HepG2 (cell line): ENCODE data around the gene BBLN. TPM values are rescaled to one million over a fixed set of nuclear protein-coding genes. Genes with fewer than 3 reads are reported as not detected.
A peak's percentile ranks its signal among the peaks of the same experiment; 100 is the strongest.

Source experiments
- ATAC-seq: fragments of 200-7000 bp; cut with Tn5 transposase; 3 replicates; pipeline ENCODE4 v1.9.1; 2020; ENCODE audit warnings: mild to moderate bottlenecking, moderate library complexity
- BruUV-seq: library from RNA; stranded (reverse); fragments of 400-500 nt; replicated peaks from 2 replicates; lab custom pipeline; 2021; lab: Mats Ljungman, UMichigan
- CTCF ChIA-PET: fragments of 300-600 bp; formaldehyde crosslinking; extraction: SDS; loops from one replicate; lab custom pipeline; 2021; ENCODE audit warnings: low total read pairs, inconsistent platforms, low intra/inter-chr PET ratio; lab: Yijun Ruan, JAX
- POLR2A ChIA-PET: fragments of 350-600 bp; sonication (Branson Sonifier 250); formaldehyde crosslinking; loops from one replicate; lab custom pipeline; 2020; ENCODE audit warnings: antibody characterized with exemption, inconsistent platforms; lab: Yijun Ruan, JAX
- DNase-seq: peaks from one replicate; pipeline ENCODE4 v3.0.0-alpha.2; 2015; ENCODE audit warnings: low spot score
- FAIRE-seq: peaks from 3 replicates; lab custom pipeline; 2011; peaks lifted over from hg19 to GRCh38; lab: Jason Lieb, UNC
- H2AFZ ChIP-seq: one replicate; pipeline ENCODE4 v1.6.1; 2011; ENCODE audit warnings: low read length, inconsistent platforms
- H3K27ac ChIP-seq: fragments of 300-600 bp; 3 replicates; pipeline ENCODE4 v1.8.0; 2011; ENCODE audit warnings: mixed run types, mild to moderate bottlenecking, mixed read lengths, low read length, inconsistent platforms; ENCODE audit not compliant: insufficient read depth; ENCODE audit errors: extremely low read length
- H3K27me3 ChIP-seq, 2 experiments: fragments of 200-600 bp in 1 of 2; 2 replicates in 1 of 2; 3 replicates in 1 of 2; pipeline versions ENCODE4 v1.6.0 to v1.8.0; 2011; ENCODE audit warnings: low read length in 2 of 2, mild to moderate bottlenecking in 2 of 2, moderate library complexity in 2 of 2, inconsistent platforms in 1 of 2; ENCODE audit not compliant: insufficient read depth in 2 of 2, control insufficient read depth in 1 of 2
- H3K36me3 ChIP-seq, 2 experiments: fragments of 200-600 bp in 1 of 2; replicated peaks in 1 of 2; 2 replicates in 1 of 2; 3 replicates in 1 of 2; pipeline versions ENCODE4 v1.5.1 to v1.8.0; 2011; ENCODE audit warnings: low read length in 2 of 2, inconsistent platforms in 1 of 2; ENCODE audit not compliant: insufficient read depth in 2 of 2, control insufficient read depth in 1 of 2
- H3K4me1 ChIP-seq: 2 replicates; pipeline ENCODE4 v1.5.1; 2012; ENCODE audit warnings: low read length, inconsistent platforms; ENCODE audit not compliant: insufficient read depth
- H3K4me2 ChIP-seq: 2 replicates; pipeline ENCODE4 v1.6.0; 2011; ENCODE audit warnings: low read depth, low read length, inconsistent platforms
- H3K4me3 ChIP-seq, 3 experiments: fragments of 200-600 bp in 1 of 3; sonication (generic), shearing (Covaris generic) in 1 of 3; replicated peaks in 1 of 3; 2 replicates each; pipeline ENCODE4 v1.5.1; 2011 to 2016; ENCODE audit warnings: low read length in 3 of 3, inconsistent platforms in 2 of 3, low read depth in 2 of 3, mild to moderate bottlenecking in 2 of 3, control low read depth in 1 of 3, mixed read lengths in 1 of 3; ENCODE audit not compliant: insufficient read depth in 1 of 3
- H3K79me2 ChIP-seq: one replicate; pipeline ENCODE4 v1.6.1; 2011; ENCODE audit warnings: low read length, inconsistent platforms; ENCODE audit not compliant: insufficient read depth
- H3K9ac ChIP-seq: 2 replicates; pipeline ENCODE4 v1.6.0; 2011; ENCODE audit warnings: mild to moderate bottlenecking, low read depth, low read length, inconsistent platforms; ENCODE audit not compliant: insufficient read depth
- H3K9me3 ChIP-seq: 2 replicates; pipeline ENCODE4 v1.5.1; 2012; ENCODE audit warnings: mild to moderate bottlenecking, low read length
- H4K20me1 ChIP-seq: 2 replicates; pipeline ENCODE4 v1.6.0; 2011; ENCODE audit warnings: inconsistent platforms, mild to moderate bottlenecking, low read length, moderate library complexity; ENCODE audit not compliant: insufficient read depth
- AGO2 ChIP-seq: fragments of 200-400 bp; formaldehyde crosslinking; optimal IDR thresholded peaks from 2 replicates; pipeline ENCODE3; 2017; ENCODE audit warnings: mild to moderate bottlenecking, low read depth, low read length, moderate library complexity
- ATF7-NPFF ChIP-seq: sonication (generic); formaldehyde crosslinking; IDR thresholded peaks from 2 replicates; pipeline ENCODE4 v1.8.1; 2023; ENCODE audit warnings: mild to moderate bottlenecking, low read depth, missing genetic modification reagents, moderate library complexity
- HMGA1 ChIP-seq: sonication (generic); formaldehyde crosslinking; conservative IDR thresholded peaks from 2 replicates; pipeline ENCODE4 v1.4.0; 2020; ENCODE audit warnings: missing genetic modification reagents
- IRF2 ChIP-seq: IDR thresholded peaks from 2 replicates; pipeline ENCODE4 v1.6.1; 2018; ENCODE audit warnings: missing genetic modification reagents, missing compliant biosample characterization
- MEF2D ChIP-seq: sonication (generic); formaldehyde crosslinking; IDR thresholded peaks from 2 replicates; pipeline ENCODE4 v1.5.1; 2020; ENCODE audit warnings: mild to moderate bottlenecking, missing genetic modification reagents
- NR2F2 ChIP-seq: IDR thresholded peaks from 2 replicates; pipeline ENCODE4 v1.6.1; 2012; ENCODE audit warnings: low read depth, inconsistent platforms, borderline replicate concordance
- SP140L ChIP-seq: sonication (generic); formaldehyde crosslinking; IDR thresholded peaks from 2 replicates; pipeline ENCODE4 v1.4.0; 2020; ENCODE audit warnings: missing genetic modification reagents, borderline replicate concordance
- SYNCRIP ChIP-seq: fragments of 200-400 bp; formaldehyde crosslinking; IDR thresholded peaks from 2 replicates; pipeline ENCODE4 v1.6.1; 2018; ENCODE audit warnings: mild to moderate bottlenecking, low read depth, low read length; ENCODE audit not compliant: insufficient read depth
- TBP ChIP-seq: sonication (generic); formaldehyde crosslinking; IDR thresholded peaks from 2 replicates; pipeline ENCODE4 v1.5.0; 2020; ENCODE audit warnings: missing genetic modification reagents
- THYN1 ChIP-seq: sonication (generic); formaldehyde crosslinking; IDR thresholded peaks from 2 replicates; pipeline ENCODE4 v1.8.1; 2023; ENCODE audit warnings: low read depth, mild to moderate bottlenecking, moderate library complexity, missing genetic modification reagents, borderline replicate concordance
- ZFP41 ChIP-seq: sonication (generic); formaldehyde crosslinking; IDR thresholded peaks from 2 replicates; pipeline ENCODE4 v1.4.0; 2020; ENCODE audit warnings: mild to moderate bottlenecking, missing genetic modification reagents, borderline replicate concordance
- ZGPAT ChIP-seq: IDR thresholded peaks from 2 replicates; pipeline ENCODE4 v1.6.1; 2016; ENCODE audit warnings: mild to moderate bottlenecking
- ZNF605 ChIP-seq: sonication (generic); formaldehyde crosslinking; IDR thresholded peaks from 2 replicates; pipeline ENCODE4 v1.8.0; 2022; ENCODE audit warnings: mild to moderate bottlenecking, missing genetic modification reagents
- ZNF672 ChIP-seq: sonication (generic); formaldehyde crosslinking; IDR thresholded peaks from 2 replicates; pipeline ENCODE4 v1.8.1; 2022; ENCODE audit warnings: missing genetic modification reagents
- ZNF768 ChIP-seq: sonication (generic); formaldehyde crosslinking; IDR thresholded peaks from 2 replicates; pipeline ENCODE4 v1.4.0; 2020; ENCODE audit warnings: missing genetic modification reagents
- ZNF775 ChIP-seq: sonication (generic); formaldehyde crosslinking; IDR thresholded peaks from 2 replicates; pipeline ENCODE4 v1.4.0; 2020; ENCODE audit warnings: missing genetic modification reagents, mild to moderate bottlenecking, moderate library complexity, borderline replicate concordance
- ZNF792 ChIP-seq: IDR thresholded peaks from 2 replicates; pipeline ENCODE4 v1.6.1; 2016
- WGBS: methylation state at CpG from one replicate; pipeline ENCODE4 v1.1.6; 2017; ENCODE audit warnings: low lambda C conversion rate; 5-methylcytosine and 5-hydroxymethylcytosine counted together
- in situ Hi-C: cut with HindIII; loops from 2 replicates; pipeline ENCODE4 v1.10.0; 2017; ENCODE audit warnings: low pct_unique_long_range_greater_than_20kb; ENCODE audit not compliant: extremely low pct_ligation_motif_present
- intact Hi-C: fragments of 100-400 bp; cut with micrococcal nuclease; formaldehyde crosslinking; loops from one replicate; pipeline ENCODE4 v1.10.0; 2022; ENCODE audit not compliant: unreplicated experiment
- polyA plus RNA-seq, 8 experiments: library from polyadenylated mRNA; depleted of rRNA in 3 of 8; stranded (reverse) in 7 of 8; unstranded in 1 of 8; fragments of >200 nt; fragmentation: Illumina TruSeq in 4 of 8; extraction: Trizol in 4 of 8; gene quantifications; 2 replicates each; pipeline versions ENCODE4 v1.2.1 to v1.2.3, GENCODE V29; 2011 to 2016; ENCODE audit warnings: low read depth in 4 of 8, missing spikeins in 1 of 8, mixed read lengths in 1 of 8; ENCODE audit not compliant: insufficient read depth in 1 of 8
- total RNA-seq, 5 experiments: library from RNA; depleted of rRNA; stranded (reverse); fragments of >200 nt; fragmentation: Illumina TruSeq; extraction: Trizol; gene quantifications; 2 replicates each; pipeline ENCODE4 v1.2.3, GENCODE V29; 2016; ENCODE audit warnings: low read depth in 1 of 5
- TF ChIP-seq, protein P1 (sequence below): sonication (generic); formaldehyde crosslinking; conservative IDR thresholded peaks from 2 replicates; pipeline ENCODE4 v1.4.0; 2020; ENCODE audit warnings: missing genetic modification reagents
- TF ChIP-seq, protein P2 (sequence below): sonication (generic); formaldehyde crosslinking; IDR thresholded peaks from 2 replicates; pipeline ENCODE4 v1.5.0; 2020; ENCODE audit warnings: missing genetic modification reagents

The BBLN gene
- total and polyA plus RNA-seq, 2 of the 13 experiments (the other 11 are each of a cell fraction or from before 2014, with no cell fraction given): 27.6 to 33.1 TPM

DNA sequence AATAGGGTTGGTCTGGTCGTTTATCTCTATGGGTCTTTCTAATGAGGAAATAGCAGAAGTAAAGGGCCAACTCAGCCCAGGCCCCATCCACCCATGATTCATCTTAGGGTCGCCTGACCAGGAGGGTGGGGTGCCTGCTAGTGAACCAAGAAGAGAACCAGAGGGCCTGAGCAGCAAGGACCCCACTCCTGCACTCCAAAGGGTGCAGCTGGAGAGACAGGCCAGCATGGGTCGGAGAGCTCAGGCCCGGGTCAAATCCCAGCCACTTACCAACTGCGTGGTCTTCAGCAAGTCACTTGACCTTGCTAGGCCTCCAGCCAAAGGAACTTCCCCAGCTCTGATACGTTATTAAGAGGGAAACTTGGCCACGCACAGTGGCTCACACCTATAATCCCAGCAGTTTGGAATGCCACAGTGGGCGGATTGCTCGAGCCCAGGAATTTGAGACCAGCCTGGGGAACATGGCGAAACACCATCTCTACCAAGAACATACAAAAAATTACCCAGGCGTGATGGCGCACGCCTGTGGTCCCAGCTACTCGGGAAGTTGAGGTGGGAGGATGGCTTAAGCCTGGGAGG lies 4.3 kb downstream of the BBLN start (continued):
- TF ChIP-seq, protein P1, sequence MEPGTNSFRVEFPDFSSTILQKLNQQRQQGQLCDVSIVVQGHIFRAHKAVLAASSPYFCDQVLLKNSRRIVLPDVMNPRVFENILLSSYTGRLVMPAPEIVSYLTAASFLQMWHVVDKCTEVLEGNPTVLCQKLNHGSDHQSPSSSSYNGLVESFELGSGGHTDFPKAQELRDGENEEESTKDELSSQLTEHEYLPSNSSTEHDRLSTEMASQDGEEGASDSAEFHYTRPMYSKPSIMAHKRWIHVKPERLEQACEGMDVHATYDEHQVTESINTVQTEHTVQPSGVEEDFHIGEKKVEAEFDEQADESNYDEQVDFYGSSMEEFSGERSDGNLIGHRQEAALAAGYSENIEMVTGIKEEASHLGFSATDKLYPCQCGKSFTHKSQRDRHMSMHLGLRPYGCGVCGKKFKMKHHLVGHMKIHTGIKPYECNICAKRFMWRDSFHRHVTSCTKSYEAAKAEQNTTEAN (CRISPR knock-in tag): no peak
- TF ChIP-seq ZNF605: no peak
- no peak for TF ChIP-seq MEF2D (CRISPR knock-in tag)
- no peak for TF ChIP-seq THYN1 (CRISPR knock-in tag)
- no peak for TF ChIP-seq TBP (CRISPR knock-in tag)
- no peak for TF ChIP-seq ZNF672 (CRISPR knock-in tag)

- POLR2A ChIA-PET: no interaction called here
- ATAC-seq (no peak), FAIRE-seq (no peak), DNase-seq (no peak)
- no peak for TF ChIP-seq HMGA1 (CRISPR knock-in tag)
- TF ChIP-seq ZNF768: peak; percentile 75; the same call in 1 of the 2 replicates
- TF ChIP-seq ZNF775 (CRISPR knock-in tag): no peak
- TF ChIP-seq ZFP41 (CRISPR knock-in tag): no peak
- TF ChIP-seq SYNCRIP: no peak
- TF ChIP-seq NR2F2: no peak
- no peak for TF ChIP-seq IRF2 (CRISPR knock-in tag)
- TF ChIP-seq ZNF792 (CRISPR knock-in tag): no peak
- TF ChIP-seq, protein P2, sequence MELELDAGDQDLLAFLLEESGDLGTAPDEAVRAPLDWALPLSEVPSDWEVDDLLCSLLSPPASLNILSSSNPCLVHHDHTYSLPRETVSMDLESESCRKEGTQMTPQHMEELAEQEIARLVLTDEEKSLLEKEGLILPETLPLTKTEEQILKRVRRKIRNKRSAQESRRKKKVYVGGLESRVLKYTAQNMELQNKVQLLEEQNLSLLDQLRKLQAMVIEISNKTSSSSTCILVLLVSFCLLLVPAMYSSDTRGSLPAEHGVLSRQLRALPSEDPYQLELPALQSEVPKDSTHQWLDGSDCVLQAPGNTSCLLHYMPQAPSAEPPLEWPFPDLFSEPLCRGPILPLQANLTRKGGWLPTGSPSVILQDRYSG (CRISPR knock-in tag): no peak
- TF ChIP-seq SP140L: no peak
- peak; percentile 38 for TF ChIP-seq AGO2
- no peak for TF ChIP-seq ATF7-NPFF
- TF ChIP-seq ZGPAT (CRISPR knock-in tag): no peak
- Histone ChIP-seq H3K4me1 (peaks cover 3% of the 10 kb centered on the region), H3K36me3 (peaks cover 19 to 64% of the 10 kb centered on the region in 2 experiments; a peak in 4 of 5 replicates), H3K27me3 (no peaks in the 10 kb centered on the region), H3K79me2 (no peaks in the 10 kb centered on the region), H3K4me2 (no peak overlapping the region), H4K20me1 (no peaks in the 10 kb centered on the region), H3K27ac (no peak overlapping the region), H2AFZ (no peak overlapping the region), H3K4me3 (no peak overlapping the region), H3K9me3 (no peaks in the 10 kb centered on the region), H3K9ac (no peak overlapping the region)
- CTCF ChIA-PET: no interaction called here
- intact Hi-C loops: no loop called here
- in situ Hi-C loops: no loop called here
- 95% methylated on average over 7 of the region's 18 CpGs for WGBS
- BruUV-seq: no TSS peak
These were observed 6.1 kb downstream of the BBLN start for GRCh38 chr9:128166169-128166568.
